GM23338 (cell line): ENCODE results near the gene CHRNA5. TPM values are rescaled to one million over a fixed set of nuclear protein-coding genes. Genes with fewer than 3 reads are reported as not detected.

Experiments used
- ATAC-seq: fragments of 200-7000 bp; cut with Tn5 transposase; 3 replicates; pipeline ENCODE4 v1.9.1; 2020
- DNase-seq: peaks from one replicate; pipeline ENCODE4 v3.0.0-alpha.2; 2015; ENCODE audit warnings: low spot score
- H2AFZ ChIP-seq: fragments of 200-600 bp; sonication (generic); 2 replicates; pipeline ENCODE4 v1.8.0; 2016; ENCODE audit warnings: antibody characterized with exemption, mild to moderate bottlenecking, moderate library complexity
- H3F3A ChIP-seq: fragments of 200-600 bp; sonication (generic); replicated peaks from 2 replicates; pipeline ENCODE4 v1.8.0; 2017; ENCODE audit warnings: antibody characterized with exemption, mixed run types, low read depth
- H3K27ac ChIP-seq: fragments of 200-600 bp; sonication (generic); 2 replicates; pipeline ENCODE4 v1.6.1; 2016; ENCODE audit warnings: low read depth
- H3K27me3 ChIP-seq: fragments of 200-600 bp; sonication (generic); 2 replicates; pipeline ENCODE4 v1.8.0; 2016; ENCODE audit warnings: mild to moderate bottlenecking, mixed run types, moderate library complexity; ENCODE audit not compliant: insufficient read depth
- H3K36me3 ChIP-seq: fragments of 200-600 bp; sonication (generic); 2 replicates; pipeline ENCODE4 v1.8.0; 2016; ENCODE audit warnings: mild to moderate bottlenecking; ENCODE audit not compliant: insufficient read depth
- H3K4me1 ChIP-seq: fragments of 200-600 bp; sonication (generic); 2 replicates; pipeline ENCODE4 v1.8.0; 2016; ENCODE audit warnings: mild to moderate bottlenecking, moderate library complexity; ENCODE audit not compliant: insufficient read depth
- H3K4me2 ChIP-seq: fragments of 200-600 bp; sonication (generic); 2 replicates; pipeline ENCODE4 v1.7.1; 2017; ENCODE audit warnings: mixed run types
- H3K4me3 ChIP-seq: fragments of 200-600 bp; sonication (generic); 2 replicates; pipeline ENCODE4 v1.6.1; 2016; ENCODE audit warnings: mixed run types
- H3K79me2 ChIP-seq: fragments of 200-600 bp; sonication (generic); replicated peaks from 2 replicates; pipeline ENCODE4 v1.8.0; 2017; ENCODE audit warnings: mild to moderate bottlenecking; ENCODE audit not compliant: insufficient read depth
- H3K9me2 ChIP-seq: fragments of 200-600 bp; sonication (generic); 2 replicates; pipeline ENCODE4 v1.8.0; 2017; ENCODE audit not compliant: insufficient read depth
- H4K20me1 ChIP-seq: fragments of 200-600 bp; sonication (generic); replicated peaks from 2 replicates; pipeline ENCODE4 v1.8.0; 2017; ENCODE audit warnings: mild to moderate bottlenecking; ENCODE audit not compliant: insufficient read depth
- H3K27ac Mint-ChIP-seq: 2 replicates; pipeline ENCODE4 v1.8.0; 2020; ENCODE audit warnings: inconsistent platforms, mild to moderate bottlenecking, moderate library complexity, mixed read lengths
- H3K27me3 Mint-ChIP-seq: 3 replicates; pipeline ENCODE4 v1.8.0; 2022; ENCODE audit warnings: low read depth, mild to moderate bottlenecking, moderate library complexity, mixed read lengths, inconsistent platforms; ENCODE audit not compliant: insufficient read depth, poor library complexity
- H3K36me3 Mint-ChIP-seq: 3 replicates; pipeline ENCODE4 v1.8.0; 2021; ENCODE audit warnings: low read depth, mild to moderate bottlenecking, inconsistent platforms, moderate library complexity, mixed read lengths
- H3K4me1 Mint-ChIP-seq: 3 replicates; pipeline ENCODE4 v1.8.0; 2020; ENCODE audit warnings: mild to moderate bottlenecking, inconsistent platforms, mixed read lengths
- H3K4me3 Mint-ChIP-seq: 3 replicates; pipeline ENCODE4 v1.8.0; 2021; ENCODE audit warnings: moderate library complexity, mild to moderate bottlenecking, inconsistent platforms, mixed read lengths
- H3K9me3 Mint-ChIP-seq: 3 replicates; pipeline ENCODE4 v1.8.0; 2020; ENCODE audit warnings: moderate library complexity, mild to moderate bottlenecking, inconsistent platforms, mixed read lengths
- CREB1 ChIP-seq: fragments of 250-450 bp; sonication (Bioruptor Pico); IDR thresholded peaks from 2 replicates; pipeline ENCODE4 v1.5.0; 2020; ENCODE audit warnings: low read depth, mild to moderate bottlenecking, moderate library complexity
- EZH2 ChIP-seq: fragments of 200-600 bp; sonication (generic); IDR thresholded peaks from one replicate; pipeline ENCODE4 v1.8.0; 2017; ENCODE audit warnings: antibody characterized with exemption, mild to moderate bottlenecking, low read depth; ENCODE audit not compliant: unreplicated experiment
- EZH2phosphoT487 ChIP-seq: fragments of 200-600 bp; sonication (generic); IDR thresholded peaks from one replicate; pipeline ENCODE4 v1.8.1; 2018; ENCODE audit warnings: antibody characterized with exemption; ENCODE audit not compliant: unreplicated experiment
- JUNB ChIP-seq: IDR thresholded peaks from one replicate; pipeline ENCODE4 v1.6.1; 2016; ENCODE audit warnings: antibody characterized with exemption; ENCODE audit not compliant: unreplicated experiment
- NANOG ChIP-seq: IDR thresholded peaks from 2 replicates; pipeline ENCODE4 v1.6.1; 2016; ENCODE audit warnings: antibody characterized with exemption, borderline replicate concordance
- POLR2AphosphoS5 ChIP-seq: IDR thresholded peaks from 2 replicates; pipeline ENCODE4 v1.6.1; 2016; ENCODE audit warnings: antibody characterized with exemption, low read depth
- STAT1 ChIP-seq: IDR thresholded peaks from one replicate; pipeline ENCODE4 v1.6.1; 2016; ENCODE audit warnings: antibody characterized with exemption; ENCODE audit not compliant: unreplicated experiment
- ZNF114 ChIP-seq: fragments of 250-450 bp; sonication (Bioruptor Pico); IDR thresholded peaks from 2 replicates; pipeline ENCODE4 v1.5.0; 2020; ENCODE audit warnings: mild to moderate bottlenecking, moderate library complexity
- ZNF331 ChIP-seq: fragments of 250-450 bp; sonication (Bioruptor Pico); IDR thresholded peaks from 2 replicates; pipeline ENCODE4 v1.5.0; 2020; ENCODE audit warnings: low read depth, mild to moderate bottlenecking, moderate library complexity
- polyA plus RNA-seq: library from polyadenylated mRNA; unstranded; fragments of >200 nt; fragmentation: Nextera tagmentation; extraction: Ambion mirVana; gene quantifications from 2 replicates; pipeline ENCODE4 v1.2.1, GENCODE V29; 2016
- total RNA-seq: library from RNA; depleted of rRNA; stranded (reverse); fragments of >200 nt; shearing (Covaris generic); gene quantifications from 2 replicates; pipeline ENCODE4 v1.2.3, GENCODE V29; 2014
- TF ChIP-seq, protein P1 (sequence below): IDR thresholded peaks from one replicate; pipeline ENCODE4 v1.6.1; 2018; ENCODE audit warnings: antibody characterized with exemption; ENCODE audit not compliant: unreplicated experiment
- TF ChIP-seq, protein P2 (sequence below): IDR thresholded peaks from 2 replicates; pipeline ENCODE4 v1.6.1; 2016; ENCODE audit warnings: antibody characterized with exemption
- TF ChIP-seq, protein P3 (sequence below): fragments of 250-450 bp; sonication (Bioruptor Pico); IDR thresholded peaks from 2 replicates; pipeline ENCODE4 v1.5.0; 2020; ENCODE audit warnings: mild to moderate bottlenecking, moderate library complexity
- TF ChIP-seq, protein P4 (sequence below), 2 experiments: fragments of 200-600 bp in 1 of 2; sonication (generic) in 1 of 2; conservative IDR thresholded peaks; 2 replicates each; pipeline versions ENCODE4 v1.5.1 to v1.6.1; 2016 to 2017; ENCODE audit warnings: antibody characterized with exemption in 2 of 2, low read depth in 2 of 2, mild to moderate bottlenecking in 2 of 2, moderate library complexity in 1 of 2

Gene CHRNA5
- total and polyA plus RNA-seq, 2 experiments from 2014 or later, result 19.6 to 23.3 TPM

DNA sequence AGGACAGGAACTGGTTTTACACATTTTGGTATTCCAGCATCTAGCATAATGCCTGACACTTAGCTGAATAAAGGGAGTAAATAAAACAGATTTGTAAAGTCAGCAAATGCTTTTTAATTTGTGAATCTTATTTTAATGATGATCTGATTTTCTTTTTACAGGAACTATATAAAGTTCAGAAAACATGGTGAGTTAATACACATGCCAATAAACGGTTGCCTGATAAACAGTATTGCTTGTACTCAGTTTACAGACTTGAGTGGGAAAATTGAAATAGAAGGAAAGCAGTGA, 23.6 kb upstream of the CHRNA5 start:
- peak overlapping the region; percentile 88 for H3K4me3 ChIP-seq
- ATAC-seq (no peak), DNase-seq (no peak)
- H3K27me3 Mint-ChIP-seq, result peaks cover 9% of the 10 kb centered on the region
- peaks cover 23% of the 10 kb centered on the region; the same call in 1 of the 2 replicates for H4K20me1 ChIP-seq
- H3K9me3 Mint-ChIP-seq, result no peaks in the 10 kb centered on the region; the same call in 2 of the 3 replicates
- no peaks in the 10 kb centered on the region for H3F3A ChIP-seq
- TF ChIP-seq CREB1 (CRISPR knock-in tag) (no peak), ZNF331 (CRISPR knock-in tag) (no peak), POLR2AphosphoS5 (no peak), NANOG (no peak), EZH2phosphoT487 (no peak), ZNF114 (no peak), JUNB (no peak), EZH2 (no peak), STAT1 (no peak)
- TF ChIP-seq, protein P1, sequence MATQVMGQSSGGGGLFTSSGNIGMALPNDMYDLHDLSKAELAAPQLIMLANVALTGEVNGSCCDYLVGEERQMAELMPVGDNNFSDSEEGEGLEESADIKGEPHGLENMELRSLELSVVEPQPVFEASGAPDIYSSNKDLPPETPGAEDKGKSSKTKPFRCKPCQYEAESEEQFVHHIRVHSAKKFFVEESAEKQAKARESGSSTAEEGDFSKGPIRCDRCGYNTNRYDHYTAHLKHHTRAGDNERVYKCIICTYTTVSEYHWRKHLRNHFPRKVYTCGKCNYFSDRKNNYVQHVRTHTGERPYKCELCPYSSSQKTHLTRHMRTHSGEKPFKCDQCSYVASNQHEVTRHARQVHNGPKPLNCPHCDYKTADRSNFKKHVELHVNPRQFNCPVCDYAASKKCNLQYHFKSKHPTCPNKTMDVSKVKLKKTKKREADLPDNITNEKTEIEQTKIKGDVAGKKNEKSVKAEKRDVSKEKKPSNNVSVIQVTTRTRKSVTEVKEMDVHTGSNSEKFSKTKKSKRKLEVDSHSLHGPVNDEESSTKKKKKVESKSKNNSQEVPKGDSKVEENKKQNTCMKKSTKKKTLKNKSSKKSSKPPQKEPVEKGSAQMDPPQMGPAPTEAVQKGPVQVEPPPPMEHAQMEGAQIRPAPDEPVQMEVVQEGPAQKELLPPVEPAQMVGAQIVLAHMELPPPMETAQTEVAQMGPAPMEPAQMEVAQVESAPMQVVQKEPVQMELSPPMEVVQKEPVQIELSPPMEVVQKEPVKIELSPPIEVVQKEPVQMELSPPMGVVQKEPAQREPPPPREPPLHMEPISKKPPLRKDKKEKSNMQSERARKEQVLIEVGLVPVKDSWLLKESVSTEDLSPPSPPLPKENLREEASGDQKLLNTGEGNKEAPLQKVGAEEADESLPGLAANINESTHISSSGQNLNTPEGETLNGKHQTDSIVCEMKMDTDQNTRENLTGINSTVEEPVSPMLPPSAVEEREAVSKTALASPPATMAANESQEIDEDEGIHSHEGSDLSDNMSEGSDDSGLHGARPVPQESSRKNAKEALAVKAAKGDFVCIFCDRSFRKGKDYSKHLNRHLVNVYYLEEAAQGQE, result no peak
- TF ChIP-seq, protein P2, sequence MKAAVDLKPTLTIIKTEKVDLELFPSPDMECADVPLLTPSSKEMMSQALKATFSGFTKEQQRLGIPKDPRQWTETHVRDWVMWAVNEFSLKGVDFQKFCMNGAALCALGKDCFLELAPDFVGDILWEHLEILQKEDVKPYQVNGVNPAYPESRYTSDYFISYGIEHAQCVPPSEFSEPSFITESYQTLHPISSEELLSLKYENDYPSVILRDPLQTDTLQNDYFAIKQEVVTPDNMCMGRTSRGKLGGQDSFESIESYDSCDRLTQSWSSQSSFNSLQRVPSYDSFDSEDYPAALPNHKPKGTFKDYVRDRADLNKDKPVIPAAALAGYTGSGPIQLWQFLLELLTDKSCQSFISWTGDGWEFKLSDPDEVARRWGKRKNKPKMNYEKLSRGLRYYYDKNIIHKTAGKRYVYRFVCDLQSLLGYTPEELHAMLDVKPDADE, result no peak
- TF ChIP-seq, protein P3, sequence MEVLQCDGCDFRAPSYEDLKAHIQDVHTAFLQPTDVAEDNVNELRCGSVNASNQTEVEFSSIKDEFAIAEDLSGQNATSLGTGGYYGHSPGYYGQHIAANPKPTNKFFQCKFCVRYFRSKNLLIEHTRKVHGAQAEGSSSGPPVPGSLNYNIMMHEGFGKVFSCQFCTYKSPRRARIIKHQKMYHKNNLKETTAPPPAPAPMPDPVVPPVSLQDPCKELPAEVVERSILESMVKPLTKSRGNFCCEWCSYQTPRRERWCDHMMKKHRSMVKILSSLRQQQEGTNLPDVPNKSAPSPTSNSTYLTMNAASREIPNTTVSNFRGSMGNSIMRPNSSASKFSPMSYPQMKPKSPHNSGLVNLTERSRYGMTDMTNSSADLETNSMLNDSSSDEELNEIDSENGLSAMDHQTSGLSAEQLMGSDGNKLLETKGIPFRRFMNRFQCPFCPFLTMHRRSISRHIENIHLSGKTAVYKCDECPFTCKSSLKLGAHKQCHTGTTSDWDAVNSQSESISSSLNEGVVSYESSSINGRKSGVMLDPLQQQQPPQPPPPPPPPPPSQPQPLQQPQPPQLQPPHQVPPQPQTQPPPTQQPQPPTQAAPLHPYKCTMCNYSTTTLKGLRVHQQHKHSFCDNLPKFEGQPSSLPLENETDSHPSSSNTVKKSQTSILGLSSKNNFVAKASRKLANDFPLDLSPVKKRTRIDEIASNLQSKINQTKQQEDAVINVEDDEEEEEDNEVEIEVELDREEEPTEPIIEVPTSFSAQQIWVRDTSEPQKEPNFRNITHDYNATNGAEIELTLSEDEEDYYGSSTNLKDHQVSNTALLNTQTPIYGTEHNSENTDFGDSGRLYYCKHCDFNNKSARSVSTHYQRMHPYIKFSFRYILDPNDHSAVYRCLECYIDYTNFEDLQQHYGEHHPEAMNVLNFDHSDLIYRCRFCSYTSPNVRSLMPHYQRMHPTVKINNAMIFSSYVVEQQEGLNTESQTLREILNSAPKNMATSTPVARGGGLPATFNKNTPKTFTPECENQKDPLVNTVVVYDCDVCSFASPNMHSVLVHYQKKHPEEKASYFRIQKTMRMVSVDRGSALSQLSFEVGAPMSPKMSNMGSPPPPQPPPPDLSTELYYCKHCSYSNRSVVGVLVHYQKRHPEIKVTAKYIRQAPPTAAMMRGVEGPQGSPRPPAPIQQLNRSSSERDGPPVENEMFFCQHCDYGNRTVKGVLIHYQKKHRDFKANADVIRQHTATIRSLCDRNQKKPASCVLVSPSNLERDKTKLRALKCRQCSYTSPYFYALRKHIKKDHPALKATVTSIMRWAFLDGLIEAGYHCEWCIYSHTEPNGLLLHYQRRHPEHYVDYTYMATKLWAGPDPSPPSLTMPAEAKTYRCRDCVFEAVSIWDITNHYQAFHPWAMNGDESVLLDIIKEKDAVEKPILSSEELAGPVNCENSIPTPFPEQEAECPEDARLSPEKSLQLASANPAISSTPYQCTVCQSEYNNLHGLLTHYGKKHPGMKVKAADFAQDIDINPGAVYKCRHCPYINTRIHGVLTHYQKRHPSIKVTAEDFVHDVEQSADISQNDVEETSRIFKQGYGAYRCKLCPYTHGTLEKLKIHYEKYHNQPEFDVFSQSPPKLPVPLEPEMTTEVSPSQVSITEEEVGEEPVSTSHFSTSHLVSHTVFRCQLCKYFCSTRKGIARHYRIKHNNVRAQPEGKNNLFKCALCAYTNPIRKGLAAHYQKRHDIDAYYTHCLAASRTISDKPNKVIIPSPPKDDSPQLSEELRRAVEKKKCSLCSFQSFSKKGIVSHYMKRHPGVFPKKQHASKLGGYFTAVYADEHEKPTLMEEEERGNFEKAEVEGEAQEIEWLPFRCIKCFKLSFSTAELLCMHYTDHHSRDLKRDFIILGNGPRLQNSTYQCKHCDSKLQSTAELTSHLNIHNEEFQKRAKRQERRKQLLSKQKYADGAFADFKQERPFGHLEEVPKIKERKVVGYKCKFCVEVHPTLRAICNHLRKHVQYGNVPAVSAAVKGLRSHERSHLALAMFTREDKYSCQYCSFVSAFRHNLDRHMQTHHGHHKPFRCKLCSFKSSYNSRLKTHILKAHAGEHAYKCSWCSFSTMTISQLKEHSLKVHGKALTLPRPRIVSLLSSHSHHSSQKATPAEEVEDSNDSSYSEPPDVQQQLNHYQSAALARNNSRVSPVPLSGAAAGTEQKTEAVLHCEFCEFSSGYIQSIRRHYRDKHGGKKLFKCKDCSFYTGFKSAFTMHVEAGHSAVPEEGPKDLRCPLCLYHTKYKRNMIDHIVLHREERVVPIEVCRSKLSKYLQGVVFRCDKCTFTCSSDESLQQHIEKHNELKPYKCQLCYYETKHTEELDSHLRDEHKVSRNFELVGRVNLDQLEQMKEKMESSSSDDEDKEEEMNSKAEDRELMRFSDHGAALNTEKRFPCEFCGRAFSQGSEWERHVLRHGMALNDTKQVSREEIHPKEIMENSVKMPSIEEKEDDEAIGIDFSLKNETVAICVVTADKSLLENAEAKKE (CRISPR knock-in tag), result no peak
- TF ChIP-seq, protein P4, sequence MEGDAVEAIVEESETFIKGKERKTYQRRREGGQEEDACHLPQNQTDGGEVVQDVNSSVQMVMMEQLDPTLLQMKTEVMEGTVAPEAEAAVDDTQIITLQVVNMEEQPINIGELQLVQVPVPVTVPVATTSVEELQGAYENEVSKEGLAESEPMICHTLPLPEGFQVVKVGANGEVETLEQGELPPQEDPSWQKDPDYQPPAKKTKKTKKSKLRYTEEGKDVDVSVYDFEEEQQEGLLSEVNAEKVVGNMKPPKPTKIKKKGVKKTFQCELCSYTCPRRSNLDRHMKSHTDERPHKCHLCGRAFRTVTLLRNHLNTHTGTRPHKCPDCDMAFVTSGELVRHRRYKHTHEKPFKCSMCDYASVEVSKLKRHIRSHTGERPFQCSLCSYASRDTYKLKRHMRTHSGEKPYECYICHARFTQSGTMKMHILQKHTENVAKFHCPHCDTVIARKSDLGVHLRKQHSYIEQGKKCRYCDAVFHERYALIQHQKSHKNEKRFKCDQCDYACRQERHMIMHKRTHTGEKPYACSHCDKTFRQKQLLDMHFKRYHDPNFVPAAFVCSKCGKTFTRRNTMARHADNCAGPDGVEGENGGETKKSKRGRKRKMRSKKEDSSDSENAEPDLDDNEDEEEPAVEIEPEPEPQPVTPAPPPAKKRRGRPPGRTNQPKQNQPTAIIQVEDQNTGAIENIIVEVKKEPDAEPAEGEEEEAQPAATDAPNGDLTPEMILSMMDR (conservative IDR thresholded peaks at IDR 0.05; ENCODE audit: low read depth in 2 of 2), result no peak
- peak overlapping the region; percentile 95 for H3K4me2 ChIP-seq
- H3K36me3 Mint-ChIP-seq, result peaks cover 46% of the 10 kb centered on the region
- peaks cover 46% of the 10 kb centered on the region for H3K36me3 ChIP-seq
- H3K4me1 ChIP-seq, result peaks cover 8% of the 10 kb centered on the region; the same call in 1 of the 2 replicates
- no peak overlapping the region for H3K27ac ChIP-seq
- peak overlapping the region; percentile 95 for H3K4me3 Mint-ChIP-seq
- H2AFZ ChIP-seq, result no peak overlapping the region
- H3K27me3 ChIP-seq, result no peaks in the 10 kb centered on the region
- peaks cover 3% of the 10 kb centered on the region; the same call in 1 of the 2 replicates for H3K9me2 ChIP-seq
- H3K4me1 Mint-ChIP-seq, result peaks cover 9% of the 10 kb centered on the region
- H3K27ac Mint-ChIP-seq, result peak overlapping the region; percentile 30; the same call in 1 of the 2 replicates
- peaks cover 22% of the 10 kb centered on the region for H3K79me2 ChIP-seq
